T-cell (primary cell): Measurements from ENCODE around the gene USH1C. TPM values are rescaled to one million over a fixed set of nuclear protein-coding genes. Genes with fewer than 3 reads are reported as not detected.

Experiments
- ATAC-seq, 4 experiments: fragments of 200-7000 bp in 3 of 4; fragments of 150-1000 bp in 1 of 4; cut with Tn5 transposase; replicated peaks in 1 of 4; 1 replicate in 3 of 4; 2 replicates in 1 of 4; pipeline ENCODE4 v1.10.0; 2021; ENCODE audit warnings: moderate library complexity in 3 of 4, mild to moderate bottlenecking in 2 of 4, moderate number of reproducible peaks in 1 of 4
- CTCF ChIA-PET, 2 donors: fragments of 300-600 bp; sonication (Branson Sonifier 250); formaldehyde crosslinking; loops; one replicate each; lab custom pipeline; 2022; ENCODE audit warnings: antibody characterized with exemption in 2 of 2; lab: Charles Lee
- POLR2A ChIA-PET, 2 donors: fragments of 300-600 bp; sonication (Branson Sonifier 250); formaldehyde crosslinking; loops; one replicate each; lab custom pipeline; 2022; ENCODE audit warnings: antibody characterized with exemption in 2 of 2; lab: Charles Lee
- DNase-seq, 35 experiments: peaks; one replicate each; pipeline versions ENCODE4 v3.0.0 to v3.0.0-alpha.2; 2013 to 2023
- H3K27ac ChIP-seq: one replicate; pipeline ENCODE4 v1.5.1; 2013; ENCODE audit warnings: low read length
- H3K27me3 ChIP-seq, 2 experiments: replicated peaks in 1 of 2; 1 replicate in 1 of 2; 2 replicates in 1 of 2; pipeline versions ENCODE4 v1.6.1 to v1.7.0; 2013; ENCODE audit warnings: low read length in 1 of 2, mixed read lengths in 1 of 2; ENCODE audit not compliant: control insufficient read depth in 2 of 2, insufficient read depth in 2 of 2; ENCODE audit errors: extremely low read depth in 1 of 2
- H3K36me3 ChIP-seq, 2 donors: 1 replicate in 1 of 2; 2 replicates in 1 of 2; pipeline versions ENCODE4 v1.6.1 to v1.7.0; 2013; ENCODE audit warnings: low read length in 1 of 2; ENCODE audit not compliant: control insufficient read depth in 2 of 2, insufficient read depth in 1 of 2; ENCODE audit errors: extremely low read depth in 1 of 2
- H3K4me1 ChIP-seq, 2 experiments: 1 replicate in 1 of 2; 2 replicates in 1 of 2; pipeline versions ENCODE4 v1.6.1 to v1.7.0; 2013; ENCODE audit warnings: low read length in 2 of 2, mixed read lengths in 1 of 2; ENCODE audit not compliant: insufficient read depth in 2 of 2, control insufficient read depth in 1 of 2; ENCODE audit errors: extremely low read depth in 1 of 2
- H3K4me3 ChIP-seq, 2 donors: 1 replicate in 1 of 2; 2 replicates in 1 of 2; pipeline versions ENCODE4 v1.5.1 to v1.7.0; 2013; ENCODE audit warnings: mild to moderate bottlenecking in 2 of 2, low read length in 1 of 2, moderate library complexity in 1 of 2; ENCODE audit not compliant: control insufficient read depth in 1 of 2; ENCODE audit errors: extremely low read depth in 1 of 2
- H3K9me3 ChIP-seq: 2 replicates; pipeline ENCODE4 v1.7.0; 2013
- H3K27ac Mint-ChIP-seq, 2 donors: one replicate each; pipeline ENCODE4 v1.8.0; 2020 to 2021; ENCODE audit warnings: mild to moderate bottlenecking in 2 of 2, mixed read lengths in 2 of 2
- H3K27me3 Mint-ChIP-seq, 2 donors: one replicate each; pipeline ENCODE4 v1.8.0; 2021 to 2022; ENCODE audit warnings: mixed read lengths in 2 of 2
- H3K36me3 Mint-ChIP-seq: one replicate; pipeline ENCODE4 v1.8.0; 2021; ENCODE audit warnings: mixed read lengths
- H3K4me1 Mint-ChIP-seq, 3 donors: one replicate each; pipeline ENCODE4 v1.8.0; 2020 to 2022; ENCODE audit warnings: mixed read lengths in 3 of 3, mild to moderate bottlenecking in 1 of 3
- H3K4me3 Mint-ChIP-seq, 3 donors: one replicate each; pipeline ENCODE4 v1.8.0; 2020 to 2022; ENCODE audit warnings: mild to moderate bottlenecking in 3 of 3, mixed read lengths in 3 of 3, moderate library complexity in 3 of 3
- H3K9me3 Mint-ChIP-seq, 3 donors: one replicate each; pipeline ENCODE4 v1.8.0; 2020 to 2022; ENCODE audit warnings: mixed read lengths in 3 of 3
- WGBS: methylation state at CpG from one replicate; pipeline ENCODE4 v1.1.5; 2013; ENCODE audit warnings: missing lambda C conversion rate; ENCODE audit not compliant: insufficient coverage; 5-methylcytosine and 5-hydroxymethylcytosine counted together
- total RNA-seq, 35 experiments: library from RNA in 6 of 35; stranded (reverse) in 6 of 35; fragments of 120-200 nt in 1 of 35; gene quantifications; one replicate each; pipeline versions ENCODE4 v1.2.1 to v1.2.4 and lab custom pipeline; 2013 to 2026

The USH1C gene
- total RNA-seq, 5 donors from 2014 or later (not counting 1 experiment from before 2014, with no cell fraction given) = not detected

DNA sequence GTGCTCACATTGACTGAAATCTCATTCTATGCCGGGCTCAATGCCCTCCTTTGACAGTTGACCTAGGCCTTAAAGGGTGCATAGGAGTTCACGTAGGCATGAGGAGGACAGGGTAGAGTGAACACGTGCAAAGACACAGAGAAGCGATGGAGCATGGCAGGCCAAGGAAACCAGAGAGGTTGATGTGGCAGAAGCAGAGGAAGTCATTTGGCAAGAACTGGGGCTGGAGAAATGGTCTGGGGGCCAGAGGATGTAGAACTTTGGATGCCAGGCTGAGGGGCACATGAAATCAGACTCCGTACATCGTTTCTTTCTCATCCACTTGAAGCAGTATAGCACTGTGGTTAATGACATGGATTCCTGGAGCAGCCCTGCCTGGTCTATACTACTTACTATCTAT, 54.0 kb downstream of the USH1C start:
- CTCF ChIA-PET = no interaction called here
- H3K4me1 ChIP-seq = no peaks in the 10 kb centered on the region
- Mint-ChIP-seq H3K27ac (no peak overlapping the region), H3K27me3 (peaks cover 13 to 24% of the 10 kb centered on the region in 2 donors), H3K36me3 (no peaks in the 10 kb centered on the region), H3K4me1 (no peaks in the 10 kb centered on the region), H3K9me3 (no peaks in the 10 kb centered on the region), H3K4me3 (no peak overlapping the region)
- WGBS = 73% methylated on average over 3 of the region's 6 CpGs
- peaks cover 0 to 37% of the 10 kb centered on the region in 2 experiments for H3K27me3 ChIP-seq
- no peaks in the 10 kb centered on the region for H3K9me3 ChIP-seq
- POLR2A ChIA-PET = no interaction called here
- H3K36me3 ChIP-seq = no peaks in the 10 kb centered on the region
- DNase-seq (no peak), ATAC-seq (no peak)
- H3K27ac ChIP-seq = no peak overlapping the region
- no peak overlapping the region for H3K4me3 ChIP-seq

GRCh38 chr11:17489751-17490150, 54.5 kb downstream of the USH1C start:
- H3K27ac Mint-ChIP-seq = no peak overlapping the region
- no peaks in the 10 kb centered on the region for H3K4me1 Mint-ChIP-seq
- WGBS = 81% methylated on average over 4 of the region's 5 CpGs

GRCh38 chr11:17488563-17488962, 55.7 kb downstream of the USH1C start:
- H3K4me3 Mint-ChIP-seq = no peak overlapping the region
- Histone ChIP-seq H3K27ac (no peak overlapping the region), H3K4me1 (no peaks in the 10 kb centered on the region), H3K4me3 (no peak overlapping the region), H3K9me3 (no peaks in the 10 kb centered on the region), H3K27me3 (peaks cover 0 to 29% of the 10 kb centered on the region in 2 experiments), H3K36me3 (no peaks in the 10 kb centered on the region)
- no CpG with 5 or more reads among the region's 1 CpG for WGBS
- DNase-seq = no peak
- no peak for ATAC-seq
- no peak overlapping the region for H3K27ac Mint-ChIP-seq
- no peaks in the 10 kb centered on the region for H3K4me1 Mint-ChIP-seq
- H3K9me3 Mint-ChIP-seq = peaks cover 4 to 6% (median 5%) of the 10 kb centered on the region in 3 donors
- no peaks in the 10 kb centered on the region for H3K36me3 Mint-ChIP-seq
- POLR2A ChIA-PET = no interaction called here
- peaks cover 13 to 24% of the 10 kb centered on the region in 2 donors for H3K27me3 Mint-ChIP-seq
- CTCF ChIA-PET = no interaction called here

More at GRCh38 chr11:17489751-17490150, 54.5 kb downstream of the USH1C start:
- H3K9me3 Mint-ChIP-seq = no peaks in the 10 kb centered on the region
- H3K36me3 Mint-ChIP-seq = no peaks in the 10 kb centered on the region
- ChIA-PET CTCF (no interaction called here), POLR2A (no interaction called here)
- H3K9me3 ChIP-seq = no peaks in the 10 kb centered on the region
- H3K4me3 ChIP-seq = no peak overlapping the region
- H3K27ac ChIP-seq = no peak overlapping the region
- H3K4me3 Mint-ChIP-seq = no peak overlapping the region
- H3K4me1 ChIP-seq = no peaks in the 10 kb centered on the region
- no peak for DNase-seq
- no peaks in the 10 kb centered on the region for H3K36me3 ChIP-seq
- ATAC-seq = no peak
- H3K27me3 ChIP-seq = peaks cover 0 to 34% of the 10 kb centered on the region in 2 experiments
- H3K27me3 Mint-ChIP-seq = peaks cover 13 to 24% of the 10 kb centered on the region in 2 donors

GRCh38 chr11:17486646-17487045, 57.6 kb downstream of the USH1C start:
- no peaks in the 10 kb centered on the region for H3K9me3 ChIP-seq

GRCh38 chr11:17483505-17483904, 60.7 kb downstream of the USH1C start:
- H3K27ac Mint-ChIP-seq = no peak overlapping the region
- no peak overlapping the region for H3K4me3 Mint-ChIP-seq
- peaks cover 7 to 8% (median 7%) of the 10 kb centered on the region in 3 donors for H3K9me3 Mint-ChIP-seq
- WGBS = 70% methylated on average over 2 of the region's 2 CpGs
- no peak for DNase-seq
- H3K27me3 Mint-ChIP-seq = peaks cover 12 to 18% of the 10 kb centered on the region in 2 donors
- no peaks in the 10 kb centered on the region for H3K4me1 ChIP-seq
- no peaks in the 10 kb centered on the region for H3K36me3 ChIP-seq
- no peaks in the 10 kb centered on the region for H3K36me3 Mint-ChIP-seq
- peaks cover 0 to 4% (median 1%) of the 10 kb centered on the region in 3 donors for H3K4me1 Mint-ChIP-seq
- no peak for ATAC-seq
- ChIA-PET CTCF (no interaction called here), POLR2A (no interaction called here)
- H3K27me3 ChIP-seq = peaks cover 0 to 3% of the 10 kb centered on the region in 2 experiments
- H3K27ac ChIP-seq = no peak overlapping the region
- H3K9me3 ChIP-seq = no peaks in the 10 kb centered on the region
- H3K4me3 ChIP-seq = no peak overlapping the region

More at GRCh38 chr11:17486646-17487045, 57.6 kb downstream of the USH1C start:
- no peaks in the 10 kb centered on the region for H3K4me1 ChIP-seq
- no peaks in the 10 kb centered on the region for H3K4me1 Mint-ChIP-seq
- DNase-seq (no peak), ATAC-seq (no peak)
- peaks cover 7 to 8% (median 7%) of the 10 kb centered on the region in 3 donors for H3K9me3 Mint-ChIP-seq
- 93% methylated on average over 4 of the region's 5 CpGs for WGBS
- H3K4me3 Mint-ChIP-seq = no peak overlapping the region
- H3K36me3 ChIP-seq = no peaks in the 10 kb centered on the region
- ChIA-PET CTCF (no interaction called here), POLR2A (no interaction called here)
- H3K27me3 ChIP-seq = peaks cover 0 to 17% of the 10 kb centered on the region in 2 experiments
- H3K27ac Mint-ChIP-seq = no peak overlapping the region
- no peak overlapping the region for H3K27ac ChIP-seq
- no peaks in the 10 kb centered on the region for H3K36me3 Mint-ChIP-seq
- no peak overlapping the region for H3K4me3 ChIP-seq
- peaks cover 13 to 24% of the 10 kb centered on the region in 2 donors for H3K27me3 Mint-ChIP-seq

- Histone ChIP-seq H3K27me3 (peaks cover 4 to 10% of the 10 kb centered on the region in 2 experiments), H3K9me3 (no peaks in the 10 kb centered on the region), H3K27ac (no peak overlapping the region), H3K4me3 (no peak overlapping the region), H3K36me3 (no peaks in the 10 kb centered on the region), H3K4me1 (no peaks in the 10 kb centered on the region)
- H3K36me3 Mint-ChIP-seq = no peaks in the 10 kb centered on the region
- H3K9me3 Mint-ChIP-seq = peaks cover 7 to 8% (median 7%) of the 10 kb centered on the region in 3 donors
- POLR2A ChIA-PET = no interaction called here
- CTCF ChIA-PET = no interaction called here
- peaks cover 0 to 7% (median 1%) of the 10 kb centered on the region in 3 donors for H3K4me1 Mint-ChIP-seq
- H3K27ac Mint-ChIP-seq = no peak overlapping the region
- DNase-seq (no peak), ATAC-seq (no peak)
- H3K27me3 Mint-ChIP-seq = peaks cover 19 to 23% of the 10 kb centered on the region in 2 donors
- 56% methylated on average over 3 of the region's 5 CpGs for WGBS
- H3K4me3 Mint-ChIP-seq = no peak overlapping the region
Observed at GRCh38 chr11:17481905-17482304, 62.3 kb downstream of the USH1C start.
